GM12891 (cell line): ENCODE results near the gene NFIX.

ENCODE experiments used
- PAX5 ChIP-seq: IDR thresholded peaks from 2 replicates; pipeline ENCODE4 v1.6.1; 2011; ENCODE audit warnings: low read length, moderate library complexity, mild to moderate bottlenecking; ENCODE audit not compliant: insufficient read depth, severe bottlenecking
- POLR2A ChIP-seq: IDR thresholded peaks from 2 replicates; pipeline ENCODE4 v1.6.1; 2011; ENCODE audit warnings: low read depth, low read length, control low read depth
- POLR2AphosphoS5 ChIP-seq: IDR thresholded peaks from 2 replicates; pipeline ENCODE4 v1.6.1; 2011; ENCODE audit warnings: low read depth, low read length, control low read depth
- POU2F2 ChIP-seq: IDR thresholded peaks from 2 replicates; pipeline ENCODE4 v1.6.1; 2011; ENCODE audit warnings: low read depth, mild to moderate bottlenecking, control low read depth, low read length, moderate library complexity
- SPI1 ChIP-seq: IDR thresholded peaks from 2 replicates; pipeline ENCODE4 v1.6.1; 2011; ENCODE audit warnings: low read depth, low read length, control low read depth
- TAF1 ChIP-seq: IDR thresholded peaks from 2 replicates; pipeline ENCODE4 v1.6.1; 2011; ENCODE audit warnings: low read depth, low read length, control low read depth

DNA sequence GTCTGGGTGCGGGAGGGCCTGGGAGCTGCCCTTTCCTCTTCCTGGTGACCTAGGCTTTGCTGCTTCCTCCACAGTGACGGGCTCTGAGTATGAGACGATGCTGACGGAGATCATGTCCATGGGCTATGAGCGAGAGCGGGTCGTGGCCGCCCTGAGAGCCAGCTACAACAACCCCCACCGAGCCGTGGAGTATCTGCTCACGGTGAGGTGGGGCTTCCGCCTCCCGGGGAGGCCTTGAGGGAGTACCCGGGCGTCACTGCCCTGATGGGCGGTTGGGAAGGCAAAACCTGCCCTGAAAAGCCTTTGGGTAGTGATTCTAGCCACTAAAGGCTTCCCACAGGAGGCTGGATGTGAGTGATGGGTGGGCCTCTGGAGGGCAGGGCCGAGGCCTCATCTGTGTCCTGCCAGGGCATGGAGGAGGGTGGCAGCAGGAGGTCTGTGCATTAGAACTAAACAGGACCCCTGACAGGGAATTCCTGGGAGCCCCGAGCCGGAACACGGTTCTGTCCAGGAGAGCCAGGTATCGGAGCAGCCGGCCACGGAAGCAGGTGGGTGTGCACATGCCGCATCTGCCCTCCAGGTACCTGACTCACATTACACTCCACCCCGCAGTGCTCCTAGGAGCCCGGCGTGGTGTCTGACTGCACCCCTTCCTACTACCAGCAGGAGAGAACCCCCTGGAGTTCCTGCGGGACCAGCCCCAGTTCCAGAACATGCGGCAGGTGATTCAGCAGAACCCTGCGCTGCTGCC is 46.5 kb upstream of the NFIX start:
- TF ChIP-seq POLR2AphosphoS5 (no peak), POLR2A (no peak), TAF1 (no peak), SPI1 (no peak), POU2F2 (no peak), PAX5 (no peak)
